Sigmoid colon (tissue), 4 donors: ENCODE measurements around the gene FAM3D.

Experiments
- CTCF ChIP-seq, 4 experiments: fragments of 450-650 bp in 3 of 4; fragments of 200-600 bp in 1 of 4; IDR thresholded peaks; one replicate each; pipeline ENCODE4 v1.5.1; 2016 to 2019; ENCODE audit warnings: antibody characterized with exemption in 4 of 4, mild to moderate bottlenecking in 3 of 4, moderate library complexity in 2 of 4
- EP300 ChIP-seq, 4 donors: sonication (generic); formaldehyde crosslinking; IDR thresholded peaks; one replicate each; pipeline ENCODE4 v1.6.1; 2017; ENCODE audit warnings: antibody characterized with exemption in 4 of 4
- POLR2A ChIP-seq, 2 donors: fragments of 450-650 bp; IDR thresholded peaks; one replicate each; pipeline ENCODE4 v1.6.1; 2016; ENCODE audit warnings: antibody characterized with exemption in 2 of 2, mild to moderate bottlenecking in 2 of 2, moderate library complexity in 2 of 2
- POLR2AphosphoS5 ChIP-seq, 4 donors: sonication (generic); formaldehyde crosslinking; IDR thresholded peaks; one replicate each; pipeline ENCODE4 v1.6.1; 2017; ENCODE audit warnings: antibody characterized with exemption in 4 of 4

- peak in 1 of 4 donors; percentile 61 for TF ChIP-seq EP300 (IDR thresholded peaks at IDR 0.05)
- TF ChIP-seq CTCF (IDR thresholded peaks at IDR 0.05): peak; percentile 73 to 95 (median 86)
- peak; percentile 40 to 71 (median 63) for TF ChIP-seq POLR2AphosphoS5 (IDR thresholded peaks at IDR 0.05)
- TF ChIP-seq POLR2A (IDR thresholded peaks at IDR 0.05): no peak
Observed at GRCh38 chr3:58585005-58585786, 81.4 kb downstream of the FAM3D start.
